Activated CD4-positive, alpha-beta T cell treated with anti-CD3 and anti-CD28 coated beads, Interleukin-2, Interleukin-6, amounts not matched to agents 100 ng/mL and 50 ng/mL, durations not matched to agents 16 hours and 8 hours (primary cell): ENCODE data around the gene TCOF1.

Source experiments
- DNase-seq: peaks from one replicate; pipeline ENCODE4 v3.0.0-alpha.2; 2020

TCOF1 gene

DNA sequence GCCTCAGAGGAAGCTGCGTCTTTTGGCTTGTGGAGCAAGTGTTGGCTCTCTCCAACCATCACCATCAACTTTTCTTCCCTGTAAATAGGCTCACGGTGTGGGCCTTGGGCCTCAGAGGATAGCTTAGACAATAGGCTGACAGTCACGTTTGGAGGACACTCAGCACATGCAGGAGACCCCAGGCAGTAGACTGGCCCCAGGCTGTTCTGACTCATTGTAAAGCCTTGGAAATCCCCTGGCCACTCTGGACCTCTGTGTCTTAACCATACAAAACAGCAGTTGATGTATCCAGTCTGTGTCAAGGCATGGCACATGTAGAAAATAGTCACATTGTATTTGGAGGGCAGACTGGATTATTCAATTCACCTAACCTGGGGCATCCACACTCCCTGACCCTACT, 36.6 kb downstream of the TCOF1 start:
- no peak for DNase-seq

- DNase-seq: no peak
Measured at GRCh38 chr5:150394912-150395687, 37.6 kb downstream of the TCOF1 start.

GRCh38 chr5:150395688-150395975, 38.1 kb downstream of the TCOF1 start:
- DNase-seq: no peak

DNA sequence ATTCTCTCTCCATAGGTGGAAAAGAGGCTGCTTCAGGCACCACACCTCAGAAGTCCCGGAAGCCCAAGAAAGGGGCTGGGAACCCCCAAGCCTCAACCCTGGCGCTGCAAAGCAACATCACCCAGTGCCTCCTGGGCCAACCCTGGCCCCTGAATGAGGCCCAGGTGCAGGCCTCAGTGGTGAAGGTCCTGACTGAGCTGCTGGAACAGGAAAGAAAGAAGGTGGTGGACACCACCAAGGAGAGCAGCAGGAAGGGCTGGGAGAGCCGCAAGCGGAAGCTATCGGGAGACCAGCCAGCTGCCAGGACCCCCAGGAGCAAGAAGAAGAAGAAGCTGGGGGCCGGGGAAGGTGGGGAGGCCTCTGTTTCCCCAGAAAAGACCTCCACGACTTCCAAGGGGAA, 38.8 kb downstream of the TCOF1 start:
- no peak for DNase-seq

- DNase-seq: no peak
Measured at GRCh38 chr5:150397146-150397781, 39.8 kb downstream of the TCOF1 start.

- DNase-seq: no peak
Measured at GRCh38 chr5:150397782-150398721, 40.6 kb downstream of the TCOF1 start.

DNA sequence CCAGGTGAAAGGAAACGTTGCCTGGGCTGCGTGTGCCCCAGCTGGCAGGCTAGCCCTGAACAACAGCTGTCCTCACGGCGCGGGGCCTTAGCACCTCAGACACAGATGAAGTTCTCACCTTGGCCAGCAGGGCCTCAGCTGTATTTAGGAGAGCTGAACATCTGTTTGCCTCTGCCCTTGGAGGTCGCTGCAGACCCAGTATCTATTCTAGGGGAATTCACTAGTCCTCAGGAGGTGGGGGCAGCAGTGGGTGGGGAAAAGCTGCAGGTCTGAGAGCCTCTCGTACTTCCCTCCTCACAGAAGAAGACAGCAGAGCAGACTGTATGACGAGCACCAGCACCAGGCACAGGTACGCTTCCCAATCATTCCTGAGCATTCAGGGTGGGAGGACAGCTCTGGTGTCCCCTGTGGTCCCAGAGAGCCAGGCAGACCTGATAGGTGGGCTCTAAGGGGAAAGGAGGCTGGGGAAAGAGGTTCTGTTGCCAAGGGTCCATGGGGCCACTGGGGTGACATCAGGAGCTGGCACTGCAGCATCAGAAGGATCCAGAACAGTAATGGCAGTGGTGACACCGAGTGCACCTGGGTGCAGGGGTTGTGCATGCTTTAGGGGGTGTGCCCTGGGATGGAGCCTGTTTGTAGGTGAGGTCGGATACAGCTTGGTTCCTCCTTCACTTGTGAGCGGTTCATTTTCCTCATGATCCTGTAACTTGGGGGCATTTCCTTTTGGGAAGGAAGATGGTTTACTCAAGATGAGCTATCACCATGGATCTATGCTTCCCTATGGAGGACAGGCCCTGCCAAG, 41.4 kb downstream of the TCOF1 start:
- peak; percentile 41 for DNase-seq

- no peak for DNase-seq
Measured at GRCh38 chr5:150399524-150400211, 42.2 kb downstream of the TCOF1 start.

GRCh38 chr5:150400316-150401075, 43.0 kb downstream of the TCOF1 start:
- no peak for DNase-seq

DNA sequence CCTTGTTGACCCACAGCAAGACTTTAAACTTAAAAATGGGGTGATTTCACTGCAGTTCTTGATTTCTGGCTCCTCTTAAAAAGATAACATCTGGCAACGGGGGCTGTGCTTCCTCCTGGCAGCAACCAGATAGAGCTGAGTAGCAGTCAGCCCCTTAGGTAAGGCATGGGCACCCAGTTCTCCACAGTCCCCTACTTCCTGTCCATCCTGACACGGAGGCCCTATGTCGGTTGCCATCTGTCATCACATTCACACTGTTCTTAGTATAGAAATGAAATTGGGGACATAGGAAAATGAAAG, 43.5 kb downstream of the TCOF1 start:
- DNase-seq: no peak

DNA sequence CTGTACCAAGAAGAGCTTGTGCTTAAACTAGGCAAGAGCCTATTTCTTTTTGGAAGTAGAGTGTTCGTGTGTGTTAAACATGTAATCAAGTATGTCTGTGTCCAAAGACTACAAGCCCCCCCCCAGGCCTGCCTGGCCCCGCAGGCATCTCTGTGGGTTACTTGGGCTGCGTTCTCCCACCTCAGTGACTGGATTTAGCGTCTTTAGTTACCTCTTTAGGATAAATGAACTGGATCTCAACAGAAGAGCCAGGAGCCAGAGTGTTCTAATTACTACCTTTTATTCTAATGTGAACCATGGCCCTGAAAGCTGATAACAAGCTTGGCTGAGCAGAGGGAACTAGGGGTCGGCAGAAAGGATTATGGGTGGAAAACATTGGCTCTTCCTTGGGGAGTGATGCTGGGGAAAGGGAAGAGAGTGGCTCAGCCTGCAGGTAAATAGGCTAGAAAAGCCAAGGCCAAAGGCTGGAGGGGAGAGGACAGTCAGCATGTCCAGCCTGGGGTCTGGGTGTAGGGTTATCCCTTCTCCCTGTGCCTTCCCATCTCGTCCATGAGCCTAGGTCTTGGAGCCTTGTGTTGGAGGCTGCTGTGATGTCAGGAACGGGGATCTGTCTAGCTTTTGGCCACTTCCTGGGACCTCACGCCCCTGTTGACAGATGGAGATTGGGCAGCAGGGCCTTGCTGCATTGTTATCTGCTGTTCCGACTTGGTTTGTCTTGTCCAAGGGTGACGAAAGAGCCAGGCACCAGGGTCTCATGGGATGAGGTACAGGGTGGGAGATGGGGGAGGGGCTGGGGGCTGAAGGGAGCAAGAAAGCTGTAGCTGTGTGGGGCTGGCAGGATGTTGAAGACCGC, 44.1 kb downstream of the TCOF1 start:
- DNase-seq: no peak

GRCh38 chr5:150402229-150402773, 44.8 kb downstream of the TCOF1 start:
- DNase-seq: no peak

DNA sequence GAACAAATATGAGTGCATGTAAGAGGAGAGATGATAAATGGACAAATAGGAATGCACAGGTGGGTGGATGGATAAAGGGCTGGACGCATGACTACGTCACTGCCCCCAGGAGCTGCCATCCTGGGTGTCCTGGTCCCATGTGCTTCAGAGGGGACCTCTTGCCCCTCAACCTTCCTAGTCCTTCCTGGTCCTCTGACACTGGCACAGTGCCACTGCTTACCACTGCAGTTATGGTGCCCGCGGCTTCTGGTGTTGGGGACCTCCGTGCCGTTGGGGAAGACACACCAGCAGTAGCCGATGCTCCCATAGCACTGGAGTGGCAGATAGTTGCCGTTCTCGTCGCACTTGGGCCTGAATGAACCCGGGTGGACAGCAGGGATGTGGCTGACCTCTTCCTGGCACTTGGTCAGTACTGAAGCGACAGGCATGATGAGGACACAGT, 45.4 kb downstream of the TCOF1 start:
- DNase-seq: no peak

DNA sequence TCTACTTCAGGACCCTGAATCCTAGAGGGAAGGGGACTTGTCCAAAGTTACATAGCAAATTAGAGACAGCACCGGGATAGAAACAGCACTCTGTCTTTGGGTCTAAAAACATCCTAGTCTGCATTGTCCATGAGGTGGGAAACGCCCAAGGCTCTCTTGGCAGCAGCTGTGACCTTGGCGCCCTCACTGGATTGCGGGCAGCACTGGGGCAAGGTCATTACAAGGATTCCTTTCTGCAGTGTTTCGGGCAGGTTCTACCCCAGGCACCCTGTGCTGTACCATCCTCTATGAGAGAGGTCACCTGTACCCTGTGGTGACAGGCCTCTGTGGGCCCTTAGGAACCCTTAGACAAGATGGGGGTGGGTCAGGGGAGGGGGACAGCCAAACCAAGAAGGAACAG, 46.6 kb downstream of the TCOF1 start:
- DNase-seq: no peak

- no peak for DNase-seq
Measured at GRCh38 chr5:150404535-150404934, 47.0 kb downstream of the TCOF1 start.

DNA sequence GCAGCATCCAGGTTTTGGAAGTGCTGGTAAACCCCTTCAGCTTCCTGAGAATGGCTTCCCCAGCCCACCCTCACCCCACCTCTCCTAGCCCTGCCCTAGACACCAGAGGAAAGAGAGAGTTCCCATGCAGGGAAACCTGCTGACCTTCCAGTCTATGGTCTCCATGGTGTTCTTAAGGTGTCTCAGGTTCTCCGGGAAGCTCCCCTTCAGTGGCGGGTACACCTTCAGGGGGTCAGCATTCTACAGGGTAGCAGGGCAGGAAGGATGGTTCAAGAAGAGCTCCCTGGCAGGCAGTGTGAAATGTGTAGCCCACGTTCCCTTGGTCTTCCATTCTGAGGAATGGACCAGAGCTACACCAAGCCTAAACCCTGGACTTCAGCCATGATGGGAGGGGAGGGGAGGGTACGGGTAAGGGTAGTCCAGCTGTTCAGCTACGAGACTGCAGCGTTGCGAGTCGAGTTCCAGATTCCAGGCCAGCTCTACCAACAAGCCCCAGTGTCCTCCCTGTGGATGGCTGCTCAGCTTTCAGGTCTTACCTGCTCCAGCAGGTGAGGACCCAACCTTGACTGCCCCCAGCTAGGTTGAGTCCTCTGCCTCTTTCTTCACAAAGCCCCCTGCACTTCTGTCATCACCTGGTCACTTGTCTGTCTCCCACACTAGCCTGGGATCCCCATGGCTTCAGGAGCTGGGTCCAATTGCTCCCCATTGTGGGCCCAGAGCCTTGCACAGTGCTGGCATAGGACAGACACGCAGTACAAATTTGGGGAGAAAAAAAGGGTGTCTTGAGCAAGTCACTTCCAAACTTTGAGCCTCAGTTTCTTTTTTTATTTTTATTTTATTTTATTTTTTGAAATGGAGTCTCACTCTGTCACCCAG, 47.7 kb downstream of the TCOF1 start:
- no peak for DNase-seq

GRCh38 chr5:150406103-150406722, 48.7 kb downstream of the TCOF1 start:
- DNase-seq: no peak

- DNase-seq: no peak
Measured at GRCh38 chr5:150406723-150407095, 49.2 kb downstream of the TCOF1 start.
